ENCODE results near the gene LRRTM4. TPM values are rescaled to one million over a fixed set of nuclear protein-coding genes. Genes with fewer than 3 reads are reported as not detected.
"Not testable (repeated sequence)": the region's sequence is repeated elsewhere in the genome, so short reads cannot be mapped to it uniquely, and the experiment has no call there.

LRRTM4 gene
- polyA plus RNA-seq, 3 donors, result 0.01 to 0.05 TPM; not detected in 1

DNA sequence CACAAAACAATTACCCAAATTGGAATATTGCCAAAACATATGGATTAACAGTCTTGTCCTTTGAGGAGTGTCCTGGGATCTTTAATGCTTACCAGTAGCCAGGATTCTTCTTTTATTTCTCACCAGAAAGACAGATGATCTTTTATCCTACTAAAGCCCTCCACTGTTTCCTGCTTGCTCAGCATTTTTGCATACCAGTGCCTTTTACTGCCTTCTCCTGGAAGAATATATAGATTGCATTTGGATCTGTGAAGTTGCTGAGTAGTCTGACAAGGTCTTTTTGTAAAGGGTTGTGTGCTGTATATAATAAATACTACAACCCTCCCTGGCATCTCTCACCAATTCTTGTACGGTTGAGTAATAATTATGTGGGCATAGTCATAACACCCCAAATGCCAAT lies 652.2 kb downstream of the LRRTM4 start:
- H3K27ac ChIP-seq (ENCODE audit: low read depth, low read length), result no peak overlapping the region
- WGBS, 3 donors, result 70 to 86% (median 80%) methylated on average over 1 of the region's 1 CpG

GRCh38 chr2:76867854-76868253 lies 654.3 kb downstream of the LRRTM4 start:
- 33 to 46% (median 34%) methylated on average over 2 of the region's 2 CpGs for whole genome bisulfite sequencing, 3 donors
- no peak overlapping the region for H3K27ac ChIP-seq (ENCODE audit: low read depth, low read length)

DNA sequence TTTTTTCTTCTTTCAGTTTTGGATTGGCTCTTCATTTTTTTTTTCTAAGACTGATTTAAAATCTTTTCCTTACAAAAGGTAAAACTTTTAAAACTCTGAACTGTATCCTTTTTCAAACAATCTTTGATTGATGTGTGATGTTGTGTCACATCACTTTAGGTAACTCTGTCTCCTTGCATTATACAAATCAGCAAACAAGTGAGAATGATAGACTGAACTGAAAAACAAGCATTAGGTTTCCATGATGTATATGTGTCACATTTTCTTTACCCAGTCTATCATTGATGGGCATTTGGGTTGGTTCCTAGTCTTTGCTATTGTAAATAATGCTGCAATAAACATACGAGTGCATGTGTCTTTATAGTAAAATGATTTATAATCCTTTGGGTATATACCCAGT lies 655.7 kb downstream of the LRRTM4 start:
- 55 to 68% (median 58%) methylated on average over 1 of the region's 1 CpG for WGBS, 3 donors

GRCh38 chr2:76862901-76863300 lies 659.3 kb downstream of the LRRTM4 start:
- WGBS, 3 donors, result 66 to 68% (median 67%) methylated on average over 3 of the region's 3 CpGs
- no peak overlapping the region for H3K27ac ChIP-seq (ENCODE audit: low read depth, low read length)

More for the DNA sequence above, 655.7 kb downstream of the LRRTM4 start:
- no peak overlapping the region for H3K27ac ChIP-seq (ENCODE audit: low read depth, low read length)

- 27 to 41% (median 31%) methylated on average over 3 of the region's 3 CpGs for WGBS, 3 donors
These were observed 660.5 kb downstream of the LRRTM4 start for GRCh38 chr2:76861708-76862107.

GRCh38 chr2:76851000-76851399 lies 671.2 kb downstream of the LRRTM4 start:
- WGBS, 3 donors, result 52 to 74% (median 64%) methylated on average over 1 of the region's 1 CpG
- no peak overlapping the region for H3K27ac ChIP-seq (ENCODE audit: low read depth, low read length)

More at GRCh38 chr2:76861708-76862107, 660.5 kb downstream of the LRRTM4 start:
- H3K27ac ChIP-seq (ENCODE audit: low read depth, low read length), result no peak overlapping the region

DNA sequence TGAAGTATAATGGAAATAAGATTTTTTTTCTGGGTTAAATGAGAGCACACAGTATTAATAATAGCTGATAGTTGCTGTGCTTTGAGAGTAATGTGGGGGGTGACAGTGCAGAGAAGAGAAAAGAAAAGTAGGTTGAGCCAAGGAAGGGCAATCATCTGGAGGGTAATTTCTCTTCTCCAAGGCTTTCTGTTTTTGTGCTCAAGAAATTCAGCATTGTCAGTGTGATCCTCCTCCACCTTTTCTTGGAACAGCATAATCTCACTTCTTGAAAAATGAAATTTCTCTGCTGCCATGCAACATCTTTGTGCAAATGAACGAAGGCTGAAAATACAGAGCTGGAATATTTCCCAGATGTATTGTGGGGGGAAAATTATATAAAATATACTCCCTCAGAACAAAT lies 673.1 kb downstream of the LRRTM4 start:
- WGBS, 3 donors, result 48 to 67% (median 51%) methylated on average over 1 of the region's 1 CpG
- H3K27ac ChIP-seq (ENCODE audit: low read depth, low read length), result no peak overlapping the region

- WGBS, 3 donors, result 68 to 73% (median 69%) methylated on average over 1 of the region's 1 CpG
- H3K27ac ChIP-seq (ENCODE audit: low read depth, low read length), result no peak overlapping the region
These were observed 682.4 kb downstream of the LRRTM4 start for GRCh38 chr2:76839826-76840225.

DNA sequence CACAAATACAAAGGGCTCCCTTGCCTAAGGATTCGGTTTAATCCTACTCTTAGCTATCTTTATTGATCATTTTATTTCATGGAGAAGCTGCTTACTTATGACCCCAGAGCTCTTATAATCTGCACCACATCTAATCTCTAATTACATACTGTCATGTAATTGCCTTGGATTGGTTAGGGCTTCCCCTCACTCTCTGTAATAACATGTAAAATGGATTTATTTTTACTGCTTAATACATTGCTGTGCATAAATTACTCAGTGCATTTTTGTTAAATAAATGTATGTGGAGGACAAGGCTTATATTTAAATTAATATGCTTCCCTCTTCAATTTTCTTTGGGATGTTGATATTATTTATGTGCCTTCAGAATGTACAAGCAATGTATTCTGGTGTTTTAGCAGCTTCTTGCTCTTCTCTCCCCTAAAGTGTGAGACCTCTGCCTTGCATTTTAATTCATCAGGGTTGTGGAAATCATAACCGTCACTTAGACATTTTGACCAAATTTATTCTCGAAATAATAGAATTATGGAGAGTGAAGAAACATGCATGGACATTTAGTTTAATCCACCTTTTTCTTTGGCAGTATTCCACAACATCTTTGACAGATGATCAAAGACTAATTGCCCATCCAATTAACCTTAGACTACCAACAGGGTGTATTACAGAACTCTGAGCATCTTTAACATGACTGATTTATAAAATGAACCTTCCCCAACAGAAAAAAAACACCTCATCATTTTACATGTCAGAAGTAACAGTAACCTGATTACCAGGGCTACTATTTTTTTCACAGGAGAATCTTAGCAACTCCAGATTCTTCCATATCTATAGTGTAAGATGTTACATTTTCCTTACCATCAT lies 692.6 kb downstream of the LRRTM4 start:
- WGBS, 3 donors, result 74 to 85% (median 79%) methylated on average over 3 of the region's 3 CpGs
- no peak overlapping the region for H3K27ac ChIP-seq (ENCODE audit: low read depth, low read length)

DNA sequence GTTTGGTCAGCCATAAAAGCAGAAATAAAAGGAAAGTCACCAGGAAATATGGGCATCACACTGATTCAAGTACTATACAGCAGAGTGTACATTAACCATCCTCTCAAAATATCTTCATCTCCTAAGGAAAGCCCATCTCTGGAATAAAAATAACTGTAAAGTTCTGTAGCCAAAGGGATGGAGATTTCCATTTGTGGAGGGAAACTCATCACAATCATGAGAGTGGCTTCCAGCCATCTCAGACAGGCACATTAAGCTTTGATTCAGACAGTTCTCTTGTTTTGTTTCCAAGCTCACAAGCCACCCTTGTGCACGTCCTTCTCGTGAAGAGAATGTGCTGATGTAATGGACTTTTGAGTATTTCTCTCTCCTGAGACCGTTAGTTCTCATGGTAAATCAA lies 695.5 kb downstream of the LRRTM4 start:
- H3K27ac ChIP-seq (ENCODE audit: low read depth, low read length), result no peak overlapping the region
- 19 to 45% (median 37%) methylated on average over 3 of the region's 3 CpGs for WGBS, 3 donors

DNA sequence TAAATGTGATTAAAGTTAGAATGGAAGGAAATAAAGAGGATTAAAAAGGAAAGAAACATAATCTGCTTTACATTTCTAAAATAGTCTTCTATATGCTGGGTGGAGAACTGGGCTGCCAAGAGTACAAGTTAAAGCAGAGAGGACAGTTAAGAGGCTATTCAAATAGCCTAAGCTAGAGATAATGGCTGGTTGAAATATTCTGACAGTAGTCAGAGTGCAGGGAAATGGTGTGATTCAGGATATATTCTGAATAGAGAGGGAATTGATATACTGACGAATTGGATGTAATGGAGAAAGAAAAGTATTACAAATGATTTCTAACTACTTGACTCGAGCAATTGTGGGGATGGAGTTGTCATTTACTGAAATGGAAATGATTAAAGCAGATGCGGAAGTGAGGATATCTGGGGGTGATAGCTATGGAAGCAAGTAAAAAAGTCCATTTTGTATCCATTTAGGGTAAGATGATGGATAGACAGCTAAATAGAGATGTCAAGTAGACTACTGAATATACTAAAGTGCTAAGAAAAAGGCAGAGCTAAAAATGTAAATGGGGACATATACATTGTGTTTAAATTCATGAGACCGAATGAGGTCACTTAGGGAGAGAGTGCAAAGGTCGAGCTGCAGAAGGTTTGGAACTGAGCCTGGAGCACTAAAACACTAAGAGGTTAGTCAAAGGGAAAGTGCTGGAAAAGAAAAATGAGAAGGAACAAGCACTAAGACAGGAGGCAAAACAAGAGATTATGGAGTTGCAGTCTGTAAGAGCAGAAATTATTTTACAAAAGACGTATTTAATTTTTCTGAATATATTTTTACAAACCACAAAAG lies 696.8 kb downstream of the LRRTM4 start:
- no peak overlapping the region for H3K27ac ChIP-seq (ENCODE audit: low read depth, low read length)
- WGBS, 3 donors, result 60 to 69% (median 65%) methylated on average over 6 of the region's 6 CpGs

DNA sequence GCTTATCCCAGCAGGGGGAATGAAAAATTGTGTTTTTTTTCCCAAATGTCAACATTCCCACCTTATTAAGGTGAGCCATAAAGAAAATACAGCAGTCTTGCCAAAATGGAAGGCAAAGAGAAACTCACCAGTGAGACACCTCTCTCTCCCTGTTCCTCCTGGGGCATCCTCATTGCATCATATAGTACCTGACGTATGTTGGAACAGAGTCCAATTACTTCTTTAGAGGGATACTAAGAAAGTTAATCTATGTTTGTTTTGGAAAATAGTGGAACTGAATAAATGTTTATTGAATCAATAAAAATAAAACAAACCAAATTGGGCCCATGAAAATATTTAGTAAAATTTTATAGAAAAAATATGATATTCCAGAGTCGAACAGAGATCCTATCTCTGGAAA lies 700.4 kb downstream of the LRRTM4 start:
- 46 to 91% (median 90%) methylated on average over 2 of the region's 2 CpGs for WGBS, 3 donors

GRCh38 chr2:76813084-76813483 lies 709.1 kb downstream of the LRRTM4 start:
- H3K27ac ChIP-seq (ENCODE audit: low read depth, low read length), result no peak overlapping the region
- 86 to 97% (median 94%) methylated on average over 1 of the region's 1 CpG for WGBS, 3 donors

More for the DNA sequence above, 700.4 kb downstream of the LRRTM4 start:
- H3K27ac ChIP-seq (ENCODE audit: low read depth, low read length), result no peak overlapping the region

DNA sequence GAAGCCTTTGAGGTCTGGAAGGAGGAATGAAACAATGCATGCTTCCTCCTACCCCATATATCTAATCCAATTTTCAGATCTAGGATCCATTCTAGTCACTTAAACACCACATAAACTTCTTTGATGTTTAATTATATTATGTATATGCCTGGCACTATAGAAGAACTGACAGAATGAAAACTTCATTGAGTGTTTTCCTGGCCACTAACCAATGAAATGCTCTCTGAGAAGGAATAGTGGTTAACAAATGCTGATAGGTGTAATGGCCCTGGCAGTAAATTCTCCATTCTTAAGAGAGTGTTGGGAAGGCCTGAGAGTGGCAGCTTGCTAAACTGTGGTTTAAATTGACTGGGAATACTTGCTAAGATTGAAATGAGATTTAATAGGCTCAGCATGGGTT lies 710.0 kb downstream of the LRRTM4 start:
- H3K27ac ChIP-seq (ENCODE audit: low read depth, low read length), result no peak overlapping the region

- WGBS, 3 donors, result 54 to 60% (median 54%) methylated on average over 1 of the region's 1 CpG
- H3K27ac ChIP-seq (ENCODE audit: low read depth, low read length), result no peak overlapping the region
These were observed 713.0 kb downstream of the LRRTM4 start for GRCh38 chr2:76809136-76809535.

- WGBS, 3 donors, result 2 to 10% (median 4%) methylated on average over 1 of the region's 1 CpG
- no peak overlapping the region for H3K27ac ChIP-seq (ENCODE audit: low read depth, low read length)
These were observed 713.4 kb downstream of the LRRTM4 start for GRCh38 chr2:76808732-76809131.

- 35 to 81% (median 77%) methylated on average over 4 of the region's 4 CpGs for WGBS, 3 donors
- H3K27ac ChIP-seq (ENCODE audit: low read depth, low read length), result no peak overlapping the region
These were observed 728.4 kb downstream of the LRRTM4 start for GRCh38 chr2:76793647-76794334.

DNA sequence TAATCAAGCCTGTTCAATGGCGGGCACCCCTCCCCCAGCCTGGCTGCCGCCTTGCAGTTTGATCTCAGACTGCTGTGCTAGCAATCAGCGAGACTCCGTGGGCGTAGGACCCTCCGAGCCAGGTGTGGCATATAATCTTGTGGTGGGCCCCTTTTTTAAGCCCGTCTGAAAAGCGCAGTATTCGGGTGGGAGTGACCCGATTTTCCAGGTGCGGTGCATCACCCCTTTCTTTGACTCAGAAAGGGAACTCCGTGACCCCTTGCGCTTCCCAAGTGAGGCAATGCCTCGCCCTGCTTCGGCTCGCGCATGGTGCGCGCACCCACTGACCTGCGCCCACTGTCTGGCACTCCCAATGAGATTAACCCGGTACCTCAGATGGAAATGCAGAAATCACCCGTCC lies 740.9 kb downstream of the LRRTM4 start:
- not testable (repeated sequence) for H3K27ac ChIP-seq (ENCODE audit: low read depth, low read length)
- WGBS, 3 donors, result 86 to 96% (median 87%) methylated on average over 21 to 22 of the region's 22 CpGs

DNA sequence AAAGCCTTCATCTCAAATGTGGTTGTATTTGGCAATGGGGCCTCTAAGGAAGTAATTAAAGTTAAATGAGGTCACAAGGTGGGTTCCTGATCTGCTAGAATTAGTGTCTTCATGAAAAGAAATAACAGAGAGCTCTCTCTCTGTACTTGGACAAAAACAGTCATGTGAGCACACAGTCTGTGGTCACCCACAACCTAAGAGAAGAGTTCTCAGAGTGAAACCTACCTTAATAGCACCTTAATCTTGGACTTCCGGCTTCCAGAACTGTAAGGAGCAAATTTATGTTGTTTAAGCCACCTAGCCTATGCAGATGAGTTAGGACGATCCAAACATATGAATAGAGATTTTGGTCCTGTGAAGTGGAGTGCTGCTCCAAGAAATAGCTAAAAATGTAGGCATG lies 758.9 kb downstream of the LRRTM4 start:
- WGBS, 3 donors, result 81 to 83% (median 83%) methylated on average over 2 of the region's 2 CpGs
- H3K27ac ChIP-seq (ENCODE audit: low read depth, low read length), result no peak overlapping the region

Data from adipose tissue (tissue), 3 donors.